Activated naive CD8-positive, alpha-beta T cell treated with anti-CD3 and anti-CD28 coated beads, Interleukin-2, amount 10 ng/mL, durations not matched to agents 7 days and 5 days (primary cell): ENCODE data around the gene KIT. TPM values are rescaled to one million over a fixed set of nuclear protein-coding genes. Genes with fewer than 3 reads are reported as not detected.

Source experiments
- ATAC-seq: fragments of 150-1000 bp; cut with Tn5 transposase; one replicate; pipeline ENCODE4 v1.10.0; 2021; ENCODE audit warnings: low read depth, moderate library complexity
- POLR2A ChIA-PET: fragments of 350-600 bp; sonication (Branson Sonifier 250); formaldehyde crosslinking; loops from one replicate; lab custom pipeline; 2021; ENCODE audit warnings: antibody characterized with exemption; lab: Charles Lee
- DNase-seq: peaks from one replicate; pipeline ENCODE4 v3.0.0; 2021
- H3K27ac Mint-ChIP-seq: one replicate; pipeline ENCODE4 v1.8.0; 2022; ENCODE audit warnings: mild to moderate bottlenecking, mixed read lengths
- H3K27me3 Mint-ChIP-seq: one replicate; pipeline ENCODE4 v1.8.0; 2022; ENCODE audit warnings: mild to moderate bottlenecking, moderate library complexity, mixed read lengths
- H3K36me3 Mint-ChIP-seq: one replicate; pipeline ENCODE4 v1.8.0; 2021; ENCODE audit warnings: mild to moderate bottlenecking, mixed read lengths
- H3K4me1 Mint-ChIP-seq: one replicate; pipeline ENCODE4 v1.8.0; 2021; ENCODE audit warnings: mixed read lengths
- H3K4me3 Mint-ChIP-seq: one replicate; pipeline ENCODE4 v1.8.0; 2022; ENCODE audit warnings: mild to moderate bottlenecking, moderate library complexity, mixed read lengths
- H3K9me3 Mint-ChIP-seq: one replicate; pipeline ENCODE4 v1.8.0; 2021; ENCODE audit warnings: mixed read lengths
- total RNA-seq, 2 experiments: library from RNA; stranded (reverse); gene quantifications; one replicate each; pipeline ENCODE4 v1.2.3, GENCODE V29; 2021

Gene KIT
- total RNA-seq, 2 experiments from 2014 or later = 0.64 to 1.1 TPM

DNA sequence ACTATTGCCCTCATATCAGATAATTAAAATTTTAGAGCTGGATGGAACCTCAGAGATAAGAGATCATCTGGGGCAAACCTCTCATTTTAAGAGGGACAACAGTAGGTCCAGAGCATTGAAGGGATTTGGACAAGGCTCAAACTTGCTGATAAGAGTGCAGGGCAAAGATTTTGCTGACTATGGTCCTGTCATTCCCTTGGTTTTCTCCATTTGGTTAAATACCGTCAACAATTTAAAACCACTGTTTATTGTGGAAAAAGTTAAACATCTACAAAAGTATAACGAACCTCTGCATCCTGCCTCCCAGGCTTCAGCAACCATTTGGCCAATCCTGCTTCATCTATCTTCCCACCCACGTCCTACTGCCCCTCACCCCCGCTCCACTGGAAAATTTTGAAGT, 10.7 kb upstream of the KIT start:
- Mint-ChIP-seq H3K9me3 (no peaks in the 10 kb centered on the region), H3K27ac (no peak overlapping the region), H3K4me3 (no peak overlapping the region), H3K27me3 (no peaks in the 10 kb centered on the region), H3K36me3 (no peaks in the 10 kb centered on the region), H3K4me1 (no peaks in the 10 kb centered on the region)
- DNase-seq (no peak), ATAC-seq (no peak)
- POLR2A ChIA-PET = no interaction called here

DNA sequence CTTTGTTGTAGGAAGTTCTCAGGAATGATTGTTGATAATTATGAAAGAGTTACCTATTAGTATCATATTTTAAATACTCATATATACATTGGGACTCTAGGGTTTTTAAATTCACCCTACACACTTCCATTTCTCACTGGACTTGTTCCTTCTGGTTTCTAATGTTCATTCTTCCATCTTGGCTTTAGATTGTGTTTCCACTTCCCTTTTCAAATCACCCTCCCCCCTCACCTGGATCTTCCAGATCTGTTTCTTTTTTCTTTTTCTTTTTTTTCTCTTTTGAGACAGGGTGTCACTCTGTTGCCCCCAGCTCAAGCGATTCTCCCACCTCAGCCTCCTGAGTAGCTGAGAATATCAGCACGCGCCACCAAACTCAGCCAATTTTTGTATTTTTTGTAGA, 6.7 kb upstream of the KIT start:
- no peak overlapping the region for H3K27ac Mint-ChIP-seq
- no peak for ATAC-seq
- no peaks in the 10 kb centered on the region for H3K4me1 Mint-ChIP-seq
- DNase-seq = no peak
- POLR2A ChIA-PET = no interaction called here
- no peaks in the 10 kb centered on the region for H3K36me3 Mint-ChIP-seq
- H3K4me3 Mint-ChIP-seq = no peak overlapping the region
- no peaks in the 10 kb centered on the region for H3K9me3 Mint-ChIP-seq
- peaks cover 14% of the 10 kb centered on the region for H3K27me3 Mint-ChIP-seq

DNA sequence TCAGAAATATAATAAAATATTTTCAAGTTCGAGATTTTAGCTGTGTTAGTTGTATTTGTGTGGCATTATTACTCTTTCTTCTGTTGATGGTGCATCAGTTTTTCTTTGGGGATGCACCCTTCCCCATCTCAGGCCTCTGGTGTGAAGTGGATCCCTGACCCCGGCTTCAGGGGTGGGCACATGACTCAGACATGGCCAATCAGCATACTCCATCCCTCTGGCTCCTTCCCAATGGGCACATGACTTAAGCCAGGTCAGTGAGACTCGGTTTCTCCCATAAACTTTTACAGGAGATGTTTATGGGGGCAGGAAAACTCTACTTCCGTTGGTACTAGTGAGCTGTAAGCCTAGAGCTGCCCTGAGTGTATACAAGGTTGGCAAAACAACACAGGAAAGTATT, 3.0 kb upstream of the KIT start:
- H3K4me3 Mint-ChIP-seq = no peak overlapping the region
- no peaks in the 10 kb centered on the region for H3K9me3 Mint-ChIP-seq
- no peaks in the 10 kb centered on the region for H3K36me3 Mint-ChIP-seq
- peaks cover 46% of the 10 kb centered on the region for H3K27me3 Mint-ChIP-seq
- no peak for ATAC-seq
- H3K4me1 Mint-ChIP-seq = peaks cover 8% of the 10 kb centered on the region
- POLR2A ChIA-PET = no interaction called here
- no peak for DNase-seq
- H3K27ac Mint-ChIP-seq = no peak overlapping the region

DNA sequence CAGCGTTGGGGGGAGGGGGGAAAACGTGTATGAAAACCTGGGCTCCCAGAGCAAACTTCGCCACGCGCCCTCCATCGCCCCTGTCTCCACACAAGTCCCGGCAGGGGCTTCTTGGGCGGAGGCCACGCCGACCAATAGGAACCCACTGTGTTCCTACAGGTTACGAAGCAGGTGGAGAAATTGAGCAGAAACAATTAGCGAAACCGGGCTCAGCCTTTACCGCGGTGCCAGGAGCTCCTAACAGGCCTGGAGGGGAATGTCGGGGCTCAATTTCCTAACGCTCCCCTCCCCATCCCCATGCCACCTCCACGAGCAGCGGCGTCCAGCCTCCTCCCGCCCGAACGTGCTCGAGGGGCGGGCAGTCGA, 589 bp upstream of the KIT start:
- no peaks in the 10 kb centered on the region for H3K36me3 Mint-ChIP-seq
- H3K27ac Mint-ChIP-seq = no peak overlapping the region
- peak overlapping the region; percentile 53 for H3K4me3 Mint-ChIP-seq
- H3K4me1 Mint-ChIP-seq = peaks cover 11% of the 10 kb centered on the region
- POLR2A ChIA-PET = interaction anchor here (0.6 kb wide), 1 partner anchor 499 kb away, joined by 6 read pairs; no protein-coding TSS in a partner anchor
- no peaks in the 10 kb centered on the region for H3K9me3 Mint-ChIP-seq
- peaks cover 69% of the 10 kb centered on the region for H3K27me3 Mint-ChIP-seq
- ATAC-seq = no peak
- DNase-seq = no peak

DNA sequence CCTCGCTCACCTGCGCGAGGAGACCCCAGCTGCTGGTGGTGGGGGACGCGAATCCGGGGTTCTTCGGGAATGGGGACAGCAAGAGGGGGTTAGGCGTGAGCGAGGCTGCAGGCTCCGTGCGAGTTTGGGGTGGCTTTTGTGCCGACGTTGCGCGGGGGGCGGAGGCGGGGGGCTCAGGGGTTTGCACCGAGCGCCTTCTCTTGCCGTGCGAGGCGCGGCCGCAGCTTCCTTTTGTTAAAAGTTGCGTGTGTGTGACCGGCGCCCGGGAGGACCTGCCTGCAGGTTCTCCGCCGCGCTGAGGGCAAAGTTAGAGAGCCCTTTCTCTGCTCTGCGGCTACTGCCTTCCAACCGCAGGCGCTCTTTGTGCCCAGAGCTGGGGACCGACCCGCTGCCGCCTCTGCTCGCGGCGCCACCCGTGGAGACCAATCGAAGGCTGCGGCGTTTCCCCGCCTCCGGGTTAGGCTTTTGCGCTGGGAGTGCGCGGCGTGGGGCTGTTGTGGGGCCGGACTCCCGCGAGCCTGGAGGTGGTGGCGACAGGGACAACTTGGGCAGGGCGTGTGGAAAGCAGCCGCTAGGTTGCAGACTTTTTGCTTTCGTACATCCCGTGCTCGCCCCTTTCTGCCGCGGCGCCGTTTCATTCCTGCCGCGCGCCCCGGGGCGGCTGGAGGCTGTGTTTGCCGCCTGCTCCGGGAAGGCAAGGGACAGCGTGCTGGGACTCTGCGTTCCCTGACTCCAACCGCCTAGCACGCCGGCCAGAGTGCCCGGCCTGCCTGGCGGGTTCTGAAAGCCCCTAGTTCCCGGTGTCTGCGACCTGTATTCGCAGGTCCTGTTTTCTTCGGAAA, 716 bp downstream of the KIT start:
- H3K4me3 Mint-ChIP-seq = peak overlapping the region; percentile 72
- no peaks in the 10 kb centered on the region for H3K9me3 Mint-ChIP-seq
- ATAC-seq = peak; percentile 60
- peaks cover 11% of the 10 kb centered on the region for H3K4me1 Mint-ChIP-seq
- no peak overlapping the region for H3K27ac Mint-ChIP-seq
- H3K27me3 Mint-ChIP-seq = peaks cover 70% of the 10 kb centered on the region
- peak; percentile 51 for DNase-seq
- POLR2A ChIA-PET = no interaction called here
- H3K36me3 Mint-ChIP-seq = no peaks in the 10 kb centered on the region

DNA sequence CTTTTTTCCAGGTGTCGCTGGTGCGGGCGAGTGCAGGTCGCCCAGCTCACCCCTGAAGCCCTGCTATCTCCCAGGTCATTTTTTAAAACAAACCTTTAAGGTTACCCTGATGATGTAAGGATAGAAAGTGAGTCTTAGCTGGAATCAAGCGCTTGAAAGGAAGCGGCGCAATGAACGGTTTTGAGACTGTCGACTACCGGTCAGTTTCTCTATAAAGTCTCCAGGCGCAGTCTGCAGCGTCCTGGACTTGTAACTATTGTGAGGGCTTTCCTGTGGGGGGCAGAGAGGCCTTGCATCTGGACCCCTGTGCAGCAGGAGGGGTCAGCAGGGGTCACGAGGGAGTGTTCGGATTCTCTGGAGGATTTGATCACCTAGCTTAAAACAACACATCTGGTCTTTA, 1.6 kb downstream of the KIT start:
- Mint-ChIP-seq H3K27me3 (peaks cover 75% of the 10 kb centered on the region), H3K4me3 (peak overlapping the region; percentile 72), H3K9me3 (no peaks in the 10 kb centered on the region), H3K27ac (no peak overlapping the region), H3K4me1 (peaks cover 11% of the 10 kb centered on the region), H3K36me3 (no peaks in the 10 kb centered on the region)
- POLR2A ChIA-PET = no interaction called here
- peak; percentile 25 for DNase-seq
- ATAC-seq = no peak

DNA sequence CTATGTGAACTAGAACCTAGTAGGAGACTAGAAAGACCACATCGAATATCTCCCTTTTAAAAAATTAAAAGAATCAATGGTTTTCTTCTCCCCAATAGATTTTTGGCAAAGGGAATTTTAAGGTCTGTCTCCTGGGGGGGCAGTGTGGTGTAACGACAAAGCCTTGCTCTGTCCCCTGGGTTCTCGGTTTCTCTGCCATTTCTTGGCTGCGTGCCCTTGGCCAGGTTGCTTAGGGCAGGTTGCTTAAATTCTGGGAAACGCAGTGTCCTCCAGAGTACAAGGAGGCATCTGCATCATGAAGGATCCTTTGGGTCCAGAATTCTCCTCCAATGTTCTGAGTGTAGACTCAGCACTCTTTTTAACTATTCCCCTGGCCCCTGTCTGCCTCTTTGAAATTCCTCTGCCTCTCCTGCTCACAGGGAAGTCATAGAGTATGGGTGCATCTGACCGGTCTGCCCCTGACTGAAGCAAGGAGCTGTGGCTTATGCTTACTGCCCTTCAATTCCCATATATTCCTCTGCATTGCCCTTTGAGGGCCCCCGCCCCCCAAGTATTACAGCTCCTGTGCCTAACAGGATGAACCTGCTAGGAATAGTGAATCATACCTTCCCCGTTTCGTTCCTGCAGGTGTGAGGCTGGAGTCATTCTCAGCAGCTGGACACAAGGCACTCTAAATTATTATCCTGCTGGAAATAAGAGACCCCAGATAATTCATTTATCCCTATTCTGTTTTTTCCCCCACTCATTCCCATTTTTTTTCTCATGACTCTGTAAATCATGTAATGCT, 2.2 kb downstream of the KIT start:
- peaks cover 11% of the 10 kb centered on the region for H3K4me1 Mint-ChIP-seq

DNA sequence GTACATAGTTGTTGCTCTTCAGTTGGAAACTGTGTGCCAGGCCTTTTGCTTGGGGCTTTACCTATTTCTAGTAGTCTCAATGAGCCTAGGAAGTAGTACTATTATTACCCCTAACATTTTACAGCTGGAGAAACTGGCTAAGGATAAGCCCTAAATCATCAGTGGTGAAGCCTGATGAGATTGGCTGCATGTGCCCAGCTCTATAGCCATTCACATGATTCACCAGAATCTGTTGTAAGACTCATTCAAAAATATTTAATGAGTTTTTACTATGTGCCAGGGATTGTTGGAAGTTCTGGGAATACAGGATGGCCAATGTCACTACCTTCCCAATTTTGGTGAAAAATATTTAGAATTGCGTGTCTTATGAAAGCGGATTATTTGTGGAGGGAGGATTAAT, 2.8 kb downstream of the KIT start:
- Mint-ChIP-seq H3K27me3 (peaks cover 65% of the 10 kb centered on the region), H3K27ac (no peak overlapping the region), H3K4me1 (peaks cover 11% of the 10 kb centered on the region), H3K36me3 (no peaks in the 10 kb centered on the region), H3K4me3 (no peak overlapping the region), H3K9me3 (no peaks in the 10 kb centered on the region)
- ATAC-seq (no peak), DNase-seq (no peak)
- POLR2A ChIA-PET = no interaction called here

More for the DNA sequence above, 2.2 kb downstream of the KIT start:
- ATAC-seq (no peak), DNase-seq (no peak)
- peaks cover 72% of the 10 kb centered on the region for H3K27me3 Mint-ChIP-seq
- H3K36me3 Mint-ChIP-seq = no peaks in the 10 kb centered on the region
- H3K27ac Mint-ChIP-seq = no peak overlapping the region
- peak overlapping the region; percentile 40 for H3K4me3 Mint-ChIP-seq
- H3K9me3 Mint-ChIP-seq = no peaks in the 10 kb centered on the region
- POLR2A ChIA-PET = no interaction called here

DNA sequence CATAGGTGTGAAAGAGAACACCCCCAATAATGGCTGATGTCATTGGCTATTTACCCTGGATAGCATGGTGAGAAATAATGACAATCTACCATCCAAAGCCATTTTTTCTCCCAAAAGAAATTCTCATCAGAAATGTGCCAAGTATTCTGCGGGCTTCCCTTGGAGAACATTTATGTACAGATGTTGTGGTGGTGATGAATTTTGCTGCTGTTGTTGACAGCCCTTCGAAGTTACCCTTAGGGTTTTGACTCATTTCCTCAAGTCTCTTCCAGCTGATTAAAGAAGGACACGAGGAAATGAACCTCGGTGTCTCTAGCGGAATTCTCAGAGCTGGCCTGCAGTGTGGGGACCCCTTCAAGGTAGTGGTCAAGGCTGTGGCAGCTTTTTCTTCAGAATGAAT, 3.4 kb downstream of the KIT start:
- H3K27ac Mint-ChIP-seq = no peak overlapping the region
- DNase-seq (no peak), ATAC-seq (no peak)
- H3K4me3 Mint-ChIP-seq = no peak overlapping the region
- peaks cover 59% of the 10 kb centered on the region for H3K27me3 Mint-ChIP-seq
- H3K4me1 Mint-ChIP-seq = peaks cover 11% of the 10 kb centered on the region
- H3K36me3 Mint-ChIP-seq = no peaks in the 10 kb centered on the region
- H3K9me3 Mint-ChIP-seq = no peaks in the 10 kb centered on the region
- POLR2A ChIA-PET = no interaction called here

DNA sequence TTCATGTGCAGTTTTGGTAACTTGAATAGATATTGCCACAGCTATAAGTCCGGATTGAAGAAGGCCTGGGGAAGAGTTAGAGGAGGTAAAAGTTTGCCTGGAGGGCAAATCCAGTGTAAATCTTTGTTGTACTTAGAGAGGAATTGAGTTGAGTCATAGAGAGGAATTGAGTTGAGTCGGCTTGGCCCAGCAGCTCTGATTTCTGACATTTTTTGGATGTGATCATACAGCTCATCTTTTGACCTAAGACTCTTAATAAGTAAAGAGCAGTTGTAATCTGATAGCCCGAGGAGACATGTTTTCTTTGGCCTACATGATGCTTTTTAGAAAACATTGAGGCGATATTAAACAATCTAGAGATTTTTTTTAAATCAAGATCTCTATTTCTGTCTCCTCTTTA, 3.9 kb downstream of the KIT start:
- H3K27me3 Mint-ChIP-seq = peaks cover 54% of the 10 kb centered on the region
- no peak overlapping the region for H3K4me3 Mint-ChIP-seq
- no peak for DNase-seq
- ATAC-seq = no peak
- no peak overlapping the region for H3K27ac Mint-ChIP-seq
- POLR2A ChIA-PET = no interaction called here
- H3K9me3 Mint-ChIP-seq = no peaks in the 10 kb centered on the region
- no peaks in the 10 kb centered on the region for H3K36me3 Mint-ChIP-seq
- H3K4me1 Mint-ChIP-seq = peaks cover 11% of the 10 kb centered on the region

DNA sequence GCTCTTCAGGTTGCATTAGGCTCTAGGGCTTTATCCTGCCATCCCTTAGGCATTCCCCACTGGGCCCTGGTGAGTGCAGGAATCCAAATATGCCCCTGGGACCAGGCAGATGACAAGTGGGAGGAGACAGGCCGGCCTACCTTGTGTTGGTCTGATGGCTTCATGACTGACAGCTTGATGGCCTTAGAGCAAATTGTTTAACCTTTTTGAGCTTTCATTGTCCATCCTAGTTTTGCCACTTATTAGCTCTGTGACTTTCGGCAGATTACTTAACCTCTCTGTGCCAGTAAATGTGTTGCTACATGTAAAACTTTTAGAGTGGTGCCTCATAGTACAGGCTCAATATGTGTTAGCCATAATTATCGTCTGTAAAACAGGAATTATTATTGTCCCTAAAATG, 4.4 kb downstream of the KIT start:
- Mint-ChIP-seq H3K4me3 (no peak overlapping the region), H3K36me3 (no peaks in the 10 kb centered on the region), H3K27ac (no peak overlapping the region), H3K9me3 (no peaks in the 10 kb centered on the region), H3K27me3 (peaks cover 50% of the 10 kb centered on the region), H3K4me1 (peaks cover 9% of the 10 kb centered on the region)
- POLR2A ChIA-PET = no interaction called here
- ATAC-seq = no peak
- DNase-seq = no peak

DNA sequence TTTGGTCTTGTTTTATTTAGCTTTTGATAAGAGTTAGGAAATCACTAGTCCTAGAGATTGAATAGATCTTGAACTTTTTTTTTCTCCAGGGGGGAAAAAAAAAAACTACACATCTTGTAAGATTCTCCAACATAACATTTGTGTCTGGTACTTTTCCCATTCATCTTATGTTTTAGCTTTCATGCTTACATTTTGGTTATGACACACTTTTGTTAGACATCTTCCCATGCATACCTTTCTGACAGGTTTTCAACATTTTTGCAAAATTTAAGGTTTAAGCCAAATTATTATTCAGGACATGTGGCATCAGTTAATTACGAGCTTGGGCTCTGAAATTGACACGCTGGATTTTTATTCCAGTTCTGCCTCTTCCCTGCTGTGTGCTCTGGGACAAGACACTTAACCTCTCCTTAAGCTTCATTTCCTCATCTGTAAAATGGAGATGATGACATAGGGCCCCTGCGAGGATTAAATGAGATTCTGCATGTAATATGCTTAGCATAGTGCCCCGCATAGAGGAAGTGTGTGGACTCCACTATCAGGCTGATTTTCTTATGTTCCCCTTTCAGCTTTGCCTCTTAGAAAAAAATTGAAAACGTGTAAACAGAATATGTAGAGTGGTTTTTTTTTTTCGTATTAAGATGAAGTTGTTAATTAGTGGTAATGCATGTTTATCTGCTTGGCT, 5.3 kb downstream of the KIT start:
- no peak overlapping the region for H3K4me3 Mint-ChIP-seq

DNA sequence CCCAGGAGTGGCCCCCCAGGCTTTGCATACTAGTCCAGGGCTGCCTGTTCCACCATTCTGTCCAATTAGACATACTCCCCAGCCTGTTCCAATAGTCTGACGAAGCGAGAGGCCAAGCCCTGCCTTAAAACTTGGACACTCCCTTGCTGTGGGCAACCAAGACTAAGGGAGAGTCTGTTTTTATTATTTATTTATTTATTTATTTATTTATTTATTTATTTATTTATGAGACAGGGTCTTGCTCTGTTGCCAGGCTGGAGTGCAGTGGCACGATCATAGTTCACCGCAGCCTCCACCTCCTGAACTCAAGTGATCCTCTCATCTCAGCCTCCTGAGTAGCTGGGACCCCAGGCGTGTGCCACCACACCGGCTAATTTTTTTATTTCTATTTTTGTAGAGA, 6.6 kb downstream of the KIT start:
- Mint-ChIP-seq H3K36me3 (no peaks in the 10 kb centered on the region), H3K4me3 (no peak overlapping the region), H3K4me1 (peaks cover 4% of the 10 kb centered on the region), H3K27me3 (peaks cover 39% of the 10 kb centered on the region), H3K27ac (no peak overlapping the region), H3K9me3 (no peaks in the 10 kb centered on the region)
- no peak for DNase-seq
- POLR2A ChIA-PET = no interaction called here
- ATAC-seq = no peak

More for the DNA sequence above, 5.3 kb downstream of the KIT start:
- POLR2A ChIA-PET = no interaction called here
- no peaks in the 10 kb centered on the region for H3K9me3 Mint-ChIP-seq
- H3K4me1 Mint-ChIP-seq = peaks cover 9% of the 10 kb centered on the region
- DNase-seq (no peak), ATAC-seq (no peak)
- no peak overlapping the region for H3K27ac Mint-ChIP-seq
- no peaks in the 10 kb centered on the region for H3K36me3 Mint-ChIP-seq
- H3K27me3 Mint-ChIP-seq = peaks cover 50% of the 10 kb centered on the region
